DND-41 (cell line): ENCODE data around the gene CD82.

Experiments
- ATAC-seq: fragments of 200-7000 bp; cut with Tn5 transposase; 3 replicates; pipeline ENCODE4 v1.9.1; 2021; ENCODE audit warnings: low read depth; ENCODE audit not compliant: insufficient read depth
- DNase-seq: peaks from one replicate; pipeline ENCODE4 v3.0.0-alpha.2; 2020
- H2AFZ ChIP-seq: 2 replicates; pipeline ENCODE4 v1.6.0; 2012; ENCODE audit warnings: low read depth, low read length
- H3K27ac ChIP-seq: 2 replicates; pipeline ENCODE4 v1.5.1; 2012; ENCODE audit warnings: low read length, inconsistent platforms
- H3K27me3 ChIP-seq: fragments of 200-600 bp; sonication (generic); 2 replicates; pipeline ENCODE4 v1.6.0; 2012; ENCODE audit warnings: low read length, mild to moderate bottlenecking, inconsistent platforms; ENCODE audit not compliant: insufficient read depth, poor library complexity
- H3K36me3 ChIP-seq: 2 replicates; pipeline ENCODE4 v1.5.1; 2012; ENCODE audit warnings: low read length, inconsistent platforms; ENCODE audit not compliant: insufficient read depth
- H3K4me1 ChIP-seq: 2 replicates; pipeline ENCODE4 v1.5.1; 2012; ENCODE audit warnings: mild to moderate bottlenecking, low read length; ENCODE audit not compliant: insufficient read depth
- H3K4me2 ChIP-seq: 2 replicates; pipeline ENCODE4 v1.6.0; 2012; ENCODE audit warnings: mild to moderate bottlenecking, moderate library complexity, low read length, inconsistent platforms; ENCODE audit not compliant: insufficient read depth
- H3K4me3 ChIP-seq, 2 experiments: fragments of 200-600 bp in 1 of 2; shearing (Covaris generic) in 1 of 2; 2 replicates each; pipeline ENCODE4 v1.5.1; 2012 to 2016; ENCODE audit warnings: inconsistent platforms in 2 of 2, low read length in 2 of 2, mild to moderate bottlenecking in 2 of 2, low read depth in 1 of 2, moderate library complexity in 1 of 2
- H3K79me2 ChIP-seq: 2 replicates; pipeline ENCODE4 v1.6.0; 2012; ENCODE audit warnings: low read length, inconsistent platforms; ENCODE audit not compliant: insufficient read depth
- H3K9ac ChIP-seq: 2 replicates; pipeline ENCODE4 v1.6.0; 2012; ENCODE audit warnings: low read depth, mild to moderate bottlenecking, inconsistent platforms, low read length, moderate library complexity
- H3K9me3 ChIP-seq: 2 replicates; pipeline ENCODE4 v1.5.1; 2012; ENCODE audit warnings: low read length, moderate library complexity, mild to moderate bottlenecking, inconsistent platforms; ENCODE audit not compliant: insufficient read depth, severe bottlenecking
- H4K20me1 ChIP-seq: 2 replicates; pipeline ENCODE4 v1.6.0; 2012; ENCODE audit warnings: low read length; ENCODE audit not compliant: insufficient read depth
- EZH2 ChIP-seq: IDR thresholded peaks from 3 replicates; pipeline ENCODE4 v1.6.1; 2012; ENCODE audit warnings: borderline replicate concordance, low read depth, mild to moderate bottlenecking, moderate library complexity, low read length, inconsistent platforms; ENCODE audit not compliant: severe bottlenecking
- TF ChIP-seq, protein P1 (sequence below): IDR thresholded peaks from 2 replicates; pipeline ENCODE4 v1.5.1; 2012; ENCODE audit warnings: borderline replicate concordance, low read length, moderate library complexity, mild to moderate bottlenecking; ENCODE audit not compliant: poor library complexity, severe bottlenecking; ENCODE audit errors: extremely low read depth

CD82 gene

DNA sequence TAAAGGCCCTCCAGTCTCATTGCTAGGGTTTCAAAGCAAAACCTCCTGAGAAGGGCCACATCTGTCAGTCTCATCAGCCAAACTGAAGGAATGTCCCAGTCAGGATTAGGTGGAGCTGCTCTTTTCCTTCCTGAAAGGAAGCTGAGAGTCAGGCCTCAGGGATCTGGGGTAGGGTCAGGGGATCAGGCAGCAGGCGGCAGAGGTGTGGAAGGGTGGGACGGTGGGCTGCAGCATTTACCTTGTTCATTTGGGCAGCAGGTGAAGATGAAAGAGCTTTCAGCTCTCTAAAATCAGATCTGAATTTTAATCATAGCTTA lies 17.8 kb downstream of the CD82 start:
- no peak overlapping the region for H3K4me2 ChIP-seq
- no peak overlapping the region for H2AFZ ChIP-seq
- H3K27ac ChIP-seq = no peak overlapping the region
- peaks cover 5% of the 10 kb centered on the region for H3K4me1 ChIP-seq
- DNase-seq = no peak
- peaks cover 78% of the 10 kb centered on the region for H3K36me3 ChIP-seq
- no peak overlapping the region for H3K4me3 ChIP-seq
- ATAC-seq = no peak
- H3K9ac ChIP-seq = no peak overlapping the region
- no peaks in the 10 kb centered on the region for H3K9me3 ChIP-seq
- no peaks in the 10 kb centered on the region for H3K27me3 ChIP-seq
- peaks cover 84% of the 10 kb centered on the region for H3K79me2 ChIP-seq
- TF ChIP-seq, protein P1, sequence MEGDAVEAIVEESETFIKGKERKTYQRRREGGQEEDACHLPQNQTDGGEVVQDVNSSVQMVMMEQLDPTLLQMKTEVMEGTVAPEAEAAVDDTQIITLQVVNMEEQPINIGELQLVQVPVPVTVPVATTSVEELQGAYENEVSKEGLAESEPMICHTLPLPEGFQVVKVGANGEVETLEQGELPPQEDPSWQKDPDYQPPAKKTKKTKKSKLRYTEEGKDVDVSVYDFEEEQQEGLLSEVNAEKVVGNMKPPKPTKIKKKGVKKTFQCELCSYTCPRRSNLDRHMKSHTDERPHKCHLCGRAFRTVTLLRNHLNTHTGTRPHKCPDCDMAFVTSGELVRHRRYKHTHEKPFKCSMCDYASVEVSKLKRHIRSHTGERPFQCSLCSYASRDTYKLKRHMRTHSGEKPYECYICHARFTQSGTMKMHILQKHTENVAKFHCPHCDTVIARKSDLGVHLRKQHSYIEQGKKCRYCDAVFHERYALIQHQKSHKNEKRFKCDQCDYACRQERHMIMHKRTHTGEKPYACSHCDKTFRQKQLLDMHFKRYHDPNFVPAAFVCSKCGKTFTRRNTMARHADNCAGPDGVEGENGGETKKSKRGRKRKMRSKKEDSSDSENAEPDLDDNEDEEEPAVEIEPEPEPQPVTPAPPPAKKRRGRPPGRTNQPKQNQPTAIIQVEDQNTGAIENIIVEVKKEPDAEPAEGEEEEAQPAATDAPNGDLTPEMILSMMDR = no peak
- TF ChIP-seq EZH2 = no peak
- peaks cover 84% of the 10 kb centered on the region for H4K20me1 ChIP-seq

DNA sequence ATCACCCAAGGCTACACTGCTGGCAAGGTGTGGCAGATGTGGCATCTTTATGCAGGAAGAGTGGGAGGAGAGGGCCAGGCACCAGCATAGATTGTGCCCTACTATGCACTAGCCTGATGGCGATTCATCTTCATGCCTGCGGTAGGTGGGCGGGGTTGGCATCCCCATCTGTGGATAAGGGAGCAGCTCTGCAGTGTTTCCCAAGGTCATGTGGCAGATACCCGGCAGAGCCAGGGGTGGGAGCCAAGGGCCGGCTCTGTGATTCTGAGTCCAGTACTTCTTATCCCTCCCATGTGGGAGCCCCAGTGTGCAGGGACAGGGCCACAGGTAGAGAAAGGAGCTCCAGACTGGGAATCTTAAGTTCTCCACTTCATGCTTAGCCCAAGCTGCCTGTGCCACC lies 20.0 kb downstream of the CD82 start:
- Histone ChIP-seq H3K27ac (peak overlapping the region; percentile 12; the same call in 1 of the 2 replicates), H3K4me3 (no peak overlapping the region), H3K9me3 (no peaks in the 10 kb centered on the region), H3K27me3 (no peaks in the 10 kb centered on the region), H3K36me3 (peaks cover 84% of the 10 kb centered on the region), H3K4me1 (no peaks in the 10 kb centered on the region), H3K4me2 (no peak overlapping the region), H2AFZ (no peak overlapping the region), H3K79me2 (peaks cover 63% of the 10 kb centered on the region), H3K9ac (no peak overlapping the region), H4K20me1 (peaks cover 74% of the 10 kb centered on the region)
- DNase-seq = no peak
- TF ChIP-seq EZH2 = no peak
- TF ChIP-seq, protein P1 = no peak
- ATAC-seq = no peak

DNA sequence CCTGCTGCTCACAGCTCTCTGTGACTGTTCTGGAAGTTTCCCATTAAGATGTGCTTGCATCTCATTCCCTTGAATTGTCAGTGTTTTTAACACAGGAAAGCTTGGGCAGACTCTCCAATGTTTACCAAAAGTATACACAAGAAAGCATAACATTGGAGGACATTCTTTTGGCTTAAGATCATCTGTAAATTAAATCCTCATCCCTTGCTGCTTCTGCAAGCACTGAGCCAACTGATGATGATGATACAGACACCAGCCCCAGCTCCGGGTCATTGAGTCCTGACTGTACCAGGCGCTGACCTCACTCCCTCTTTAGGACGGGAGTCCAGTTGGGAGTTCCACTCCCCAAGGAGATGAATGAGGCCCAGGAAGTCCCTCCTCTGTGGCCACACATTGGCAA lies 23.8 kb downstream of the CD82 start:
- Histone ChIP-seq H3K9ac (no peak overlapping the region), H3K79me2 (peaks cover 37% of the 10 kb centered on the region), H3K4me1 (no peaks in the 10 kb centered on the region), H2AFZ (no peak overlapping the region), H3K27me3 (no peaks in the 10 kb centered on the region), H3K36me3 (peaks cover 81% of the 10 kb centered on the region), H3K9me3 (no peaks in the 10 kb centered on the region), H3K27ac (peak overlapping the region; percentile 36; the same call in 1 of the 2 replicates), H3K4me3 (no peak overlapping the region), H4K20me1 (peaks cover 61% of the 10 kb centered on the region), H3K4me2 (no peak overlapping the region)
- DNase-seq (no peak), ATAC-seq (no peak)
- TF ChIP-seq, protein P1 = no peak
- no peak for TF ChIP-seq EZH2

DNA sequence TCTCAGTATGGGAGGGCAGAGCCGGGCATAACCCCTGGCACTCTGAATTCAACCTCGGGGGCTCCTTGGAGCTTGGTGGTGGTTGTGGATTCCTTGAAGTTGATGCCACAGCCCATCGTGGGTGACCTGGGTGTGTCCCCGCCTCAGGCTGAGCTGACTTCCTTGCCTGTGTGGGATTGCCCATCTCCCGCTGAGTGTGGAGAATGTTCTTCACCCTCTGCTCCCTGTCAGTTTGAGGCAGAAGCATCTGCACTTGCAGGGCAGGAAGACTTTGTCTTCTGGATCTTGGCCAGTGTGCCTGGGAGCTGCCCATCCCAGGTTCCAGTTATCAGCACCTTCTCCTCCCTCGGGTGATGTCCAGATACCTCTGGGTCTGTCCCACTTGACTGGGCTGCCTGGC lies 25.3 kb downstream of the CD82 start:
- Histone ChIP-seq H3K27ac (peak overlapping the region; percentile 56), H4K20me1 (peaks cover 61% of the 10 kb centered on the region), H3K79me2 (peaks cover 26% of the 10 kb centered on the region), H3K27me3 (no peaks in the 10 kb centered on the region), H3K9me3 (no peaks in the 10 kb centered on the region), H3K36me3 (peaks cover 82% of the 10 kb centered on the region), H2AFZ (no peak overlapping the region), H3K4me1 (0 out of 2 replicates have a peak, but pooled peaks cover 3% of the 10 kb centered on the region), H3K9ac (no peak overlapping the region), H3K4me2 (no peak overlapping the region), H3K4me3 (no peak overlapping the region)
- DNase-seq (peak; percentile 14), ATAC-seq (peak; percentile 56)
- no peak for TF ChIP-seq EZH2
- TF ChIP-seq, protein P1 = no peak
